Measurements from ENCODE around the gene MRPS2. TPM values are rescaled to one million over a fixed set of nuclear protein-coding genes. Genes with fewer than 3 reads are reported as not detected.

Gene MRPS2
- total RNA-seq (2013; cell fraction: nucleolus; rRNA removed): 15.0 and 26.5 TPM in 2 replicates
- total RNA-seq (2014; rRNA removed): 78.5 and 86.9 TPM in 2 replicates
- total RNA-seq (2014; rRNA removed; fragmentation: Illumina TruSeq; extraction: Trizol): 33.4 and 42.2 TPM in 2 replicates
- total RNA-seq (2021): 63.8 and 67.7 TPM in 2 replicates
- polyA plus RNA-seq (2011; ENCODE audit: low read depth): 29.0 TPM
- 24.1 and 71.4 TPM in 2 replicates for polyA plus RNA-seq (2011; rRNA removed)
- polyA plus RNA-seq (2011; cell fraction: cytosol; rRNA removed): 199 and 296 TPM in 2 replicates
- 180 and 192 TPM in 2 replicates for polyA plus RNA-seq (2011; cell fraction: nucleus; rRNA removed)
- polyA plus RNA-seq (2012): 68.7 and 76.0 TPM in 2 replicates
- 14.3 and 61.9 TPM in 2 replicates for polyA plus RNA-seq (2014; fragmentation: Illumina TruSeq; extraction: Trizol)
- 10 to 100 TPM in 1 of 2 experiments, 1 to 10 TPM in 1; 3.3 to 14.5 TPM for polyA plus RNA-seq (2014; fragmentation: Nextera tagmentation; extraction: Ambion mirVana)
- 103 and 115 TPM in 2 replicates for polyA plus RNA-seq (2014; rRNA removed)
- 100 to 1,000 TPM in 1 of 2 experiments, 10 to 100 TPM in 1; 97.8 to 101 TPM for polyA plus RNA-seq (2016; fragmentation: Nextera tagmentation; extraction: Ambion mirVana)
- 99.2 and 154 TPM in 2 replicates for polyA minus RNA-seq (2011; rRNA and poly(A)+ RNA removed)
- polyA minus RNA-seq (2011; cell fraction: cytosol; rRNA and poly(A)+ RNA removed): 49.2 and 60.8 TPM in 2 replicates
- 32.9 and 60.4 TPM in 2 replicates for polyA minus RNA-seq (2011; cell fraction: nucleus; rRNA and poly(A)+ RNA removed)
- Bru-seq, nascent RNA: percentile 77 among the genes with signal in this experiment
- BruChase-seq, experiment 1, labeled RNA remaining after a 6-hour chase: percentile 89 among the genes with signal in this experiment
- BruChase-seq, experiment 2, labeled RNA remaining after a 2-hour chase: percentile 89 among the genes with signal in this experiment
- long read RNA-seq, experiment 1, transcript MRPS2-201 (4 exons, 1,510 nt): major isoform, 120 of 129 reads
- long read RNA-seq, experiment 1, partial matches to known transcripts: 5 of 129 reads
- long read RNA-seq, experiment 1, other reads (novel, unspliced or antisense): 0 of 129 reads
- long read RNA-seq, experiment 2, transcript MRPS2-201 (4 exons, 1,510 nt): major isoform, 124 of 134 reads
- long read RNA-seq, experiment 2, partial matches to known transcripts: 1 of 134 reads
- long read RNA-seq, experiment 2, other reads (novel, unspliced or antisense): 5 of 134 reads

- peaks cover 14% of the 10 kb centered on the region for H3K79me2 ChIP-seq (ENCODE audit: control insufficient read depth, insufficient read depth, low read length)
- ChIA-PET CTCF (no interaction called here), SMC1A (ENCODE audit: uncharacterized antibody, unreplicated experiment) (no interaction called here), RAD21 (ENCODE audit: unreplicated experiment) (no interaction called here), POLR2A (no interaction called here)
- H3K27me3 ChIP-seq (replicated peaks in 1 of 2; ENCODE audit: control insufficient read depth in 2 of 2, insufficient read depth in 2 of 2, low read length in 1 of 2): no peaks in the 10 kb centered on the region
- peaks cover 10 to 22% of the 10 kb centered on the region in 2 experiments; a peak in 3 of 4 replicates for H3K36me3 ChIP-seq (ENCODE audit: control insufficient read depth in 2 of 2, insufficient read depth in 2 of 2, low read length in 1 of 2)
- H3K9me3 ChIP-seq (replicated peaks; ENCODE audit: control insufficient read depth, insufficient read depth, low read length): no peaks in the 10 kb centered on the region
- H3K9ac ChIP-seq (ENCODE audit: control insufficient read depth, insufficient read depth, low read length): peak within 1 kb of the TSS; percentile 77
- in situ Hi-C loops (cut with MboI): no loop called here
- peak within 1 kb of the TSS; percentile 100 for H3K4me2 ChIP-seq (ENCODE audit: control insufficient read depth, insufficient read depth)
- intact Hi-C loops (cut with micrococcal nuclease; ENCODE audit: unreplicated experiment): no loop called here
- peak within 1 kb of the TSS; percentile 78 for H3K4me3 ChIP-seq
- peak within 1 kb of the TSS; percentile 63 for H3K27ac ChIP-seq (ENCODE audit: control insufficient read depth, insufficient read depth)
- ATAC-seq (peak; percentile 97), FAIRE-seq (peak; percentile 69), DNase-seq (ENCODE audit: low read depth, low spot score) (peak; percentile 39)
- H2AFZ ChIP-seq (ENCODE audit: control insufficient read depth, low read depth, low read length): peak within 1 kb of the TSS; percentile 86
- under 1% methylated on average over 39 of the region's 92 CpGs for WGBS (ENCODE audit: insufficient coverage, insufficient replicate concordance, low lambda C conversion rate, missing lambda C conversion rate)
- BruUV-seq (replicated peaks): no TSS peak
- H3K4me1 ChIP-seq (ENCODE audit: control insufficient read depth, insufficient read depth, low read length): peaks cover 17% of the 10 kb centered on the region
- H4K20me1 ChIP-seq (ENCODE audit: control insufficient read depth, insufficient read depth): peaks cover 4% of the 10 kb centered on the region; the same call in 1 of the 2 replicates
- no peak for TF ChIP-seq CHD4 (IDR thresholded peaks at IDR 0.05)
- TF ChIP-seq MAX (IDR thresholded peaks at IDR 0.05; ENCODE audit: low read depth, low read length): peak; percentile 58; the same call in 1 of the 2 replicates
- TF ChIP-seq HDAC6 (IDR thresholded peaks at IDR 0.05; ENCODE audit: unreplicated experiment): no peak
- no peak for TF ChIP-seq CBX3 (IDR thresholded peaks at IDR 0.05; ENCODE audit: borderline replicate concordance, low read depth)
- no peak for TF ChIP-seq NFYA (IDR thresholded peaks at IDR 0.05; ENCODE audit: borderline replicate concordance, low read depth, low read length)
- TF ChIP-seq BCLAF1 (IDR thresholded peaks at IDR 0.05): no peak
- no peak for TF ChIP-seq CEBPB (IDR thresholded peaks at IDR 0.05; ENCODE audit: borderline replicate concordance in 1 of 2, low read depth in 2 of 2, low read length in 2 of 2)
- peak; percentile 97 for TF ChIP-seq SMARCA5 (IDR thresholded peaks at IDR 0.05)
- TF ChIP-seq E4F1 (IDR thresholded peaks at IDR 0.05; ENCODE audit: borderline replicate concordance, partially characterized antibody): no peak
- TF ChIP-seq JUND (IDR thresholded peaks at IDR 0.05; ENCODE audit: low read depth, low read length): 0 out of 2 replicates have a peak, but pooled peaks have one; percentile 25
These were observed at the start of gene MRPS2 for GRCh38 chr9:135500525-135501260. MRPS2 (plus strand) TSS chr9:135500682; CDS start chr9:135500711, 29 bp downstream.

Measured in GM12878 (cell line).